Gastroesophageal sphincter (tissue), 3 donors: ENCODE results near the gene KRT15.

ENCODE experiments used
- CTCF ChIP-seq, 4 experiments: fragments of 200-600 bp in 2 of 4; fragments of 450-650 bp in 2 of 4; sonication (generic) in 1 of 4; IDR thresholded peaks; one replicate each; pipeline ENCODE4 v1.5.1; 2017 to 2019; ENCODE audit warnings: antibody characterized with exemption in 4 of 4, mild to moderate bottlenecking in 2 of 4, moderate library complexity in 2 of 4
- POLR2A ChIP-seq, 2 donors: fragments of 450-650 bp; IDR thresholded peaks; one replicate each; pipeline ENCODE4 v1.6.1; 2017; ENCODE audit warnings: antibody characterized with exemption in 2 of 2, mild to moderate bottlenecking in 2 of 2, moderate library complexity in 1 of 2
- POLR2AphosphoS5 ChIP-seq: sonication (generic); formaldehyde crosslinking; IDR thresholded peaks from one replicate; pipeline ENCODE4 v1.6.1; 2017; ENCODE audit warnings: antibody characterized with exemption

GRCh38 chr17:41540921-41541625, 22.4 kb upstream of the KRT15 start:
- TF ChIP-seq CTCF (IDR thresholded peaks at IDR 0.05) (no peak), POLR2A (IDR thresholded peaks at IDR 0.05) (no peak), POLR2AphosphoS5 (no peak)
